Measurements from ENCODE around the gene NLRC5. TPM values are rescaled to one million over a fixed set of nuclear protein-coding genes. Genes with fewer than 3 reads are reported as not detected.

The NLRC5 gene
- total RNA-seq, 1 donor from 2014 or later: 169 TPM

DNA sequence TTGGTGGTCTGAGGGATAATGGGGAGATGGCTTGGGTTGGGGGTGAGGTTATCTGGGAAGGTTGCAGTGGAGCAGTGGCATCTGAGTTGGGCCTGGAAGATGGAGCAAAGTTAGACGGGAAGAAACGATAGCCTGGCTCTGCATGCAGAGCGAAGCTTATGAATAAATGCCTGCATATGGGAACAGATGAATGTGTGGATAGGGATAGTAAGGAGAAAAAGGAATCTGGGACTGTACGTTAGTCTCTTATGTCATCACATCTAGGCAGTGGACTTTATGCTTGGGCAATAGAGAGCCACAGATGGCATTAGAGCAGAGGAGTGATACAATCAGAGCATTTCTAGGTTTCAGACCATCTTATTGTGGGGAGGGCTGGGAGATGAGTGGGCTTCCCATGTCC, 136.0 kb downstream of the NLRC5 start:
- H3K4me1 Mint-ChIP-seq (ENCODE audit: low read depth): peaks cover 37% of the 10 kb centered on the region
- no peaks in the 10 kb centered on the region for H3K9me3 Mint-ChIP-seq
- DNase-seq (ENCODE audit: low spot score): no peak
- no peak overlapping the region for H3K4me3 Mint-ChIP-seq (ENCODE audit: low read depth)
- intact Hi-C loops (cut with micrococcal nuclease): no loop called here
- H3K27me3 Mint-ChIP-seq (ENCODE audit: low read depth): no peaks in the 10 kb centered on the region
- H3K27ac Mint-ChIP-seq: no peak overlapping the region
- H3K36me3 Mint-ChIP-seq (ENCODE audit: low read depth): no peaks in the 10 kb centered on the region

DNA sequence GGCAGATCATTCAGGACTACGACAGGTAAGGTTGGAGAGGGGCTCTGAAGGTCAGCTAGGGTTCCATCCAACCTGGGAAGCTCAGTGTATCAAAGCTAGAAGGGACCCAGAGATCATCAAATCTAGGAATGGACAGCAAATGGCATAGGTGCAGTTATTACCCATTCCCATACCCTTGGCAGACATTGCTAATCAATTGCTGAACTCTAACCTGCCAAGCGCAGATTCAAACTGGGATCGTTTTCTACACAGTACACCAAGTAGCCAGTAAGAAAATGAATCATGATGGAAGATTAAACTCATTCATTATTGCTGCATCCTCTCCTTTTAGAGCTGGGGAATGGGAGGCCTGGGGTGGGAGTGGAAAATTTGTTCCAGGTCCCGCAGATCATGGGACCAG, 136.6 kb downstream of the NLRC5 start:
- Mint-ChIP-seq H3K9me3 (no peaks in the 10 kb centered on the region), H3K27ac (no peak overlapping the region), H3K4me3 (ENCODE audit: low read depth) (no peak overlapping the region), H3K4me1 (ENCODE audit: low read depth) (peaks cover 41% of the 10 kb centered on the region), H3K27me3 (ENCODE audit: low read depth) (no peaks in the 10 kb centered on the region), H3K36me3 (ENCODE audit: low read depth) (no peaks in the 10 kb centered on the region)
- intact Hi-C loops (cut with micrococcal nuclease): no loop called here
- DNase-seq (ENCODE audit: low spot score): no peak

GRCh38 chr16:57126411-57126810, 137.1 kb downstream of the NLRC5 start:
- intact Hi-C loops (cut with micrococcal nuclease): no loop called here
- DNase-seq (ENCODE audit: low spot score): no peak
- peaks cover 41% of the 10 kb centered on the region for H3K4me1 Mint-ChIP-seq (ENCODE audit: low read depth)
- H3K27ac Mint-ChIP-seq: no peak overlapping the region
- no peaks in the 10 kb centered on the region for H3K36me3 Mint-ChIP-seq (ENCODE audit: low read depth)
- no peak overlapping the region for H3K4me3 Mint-ChIP-seq (ENCODE audit: low read depth)
- no peaks in the 10 kb centered on the region for H3K27me3 Mint-ChIP-seq (ENCODE audit: low read depth)
- H3K9me3 Mint-ChIP-seq: no peaks in the 10 kb centered on the region

GRCh38 chr16:57127037-57127763, 137.8 kb downstream of the NLRC5 start:
- no peaks in the 10 kb centered on the region for H3K36me3 Mint-ChIP-seq (ENCODE audit: low read depth)
- DNase-seq (ENCODE audit: low spot score): no peak
- H3K4me1 Mint-ChIP-seq (ENCODE audit: low read depth): peaks cover 41% of the 10 kb centered on the region
- H3K4me3 Mint-ChIP-seq (ENCODE audit: low read depth): no peak overlapping the region
- intact Hi-C loops (cut with micrococcal nuclease): no loop called here
- no peaks in the 10 kb centered on the region for H3K9me3 Mint-ChIP-seq
- H3K27ac Mint-ChIP-seq: peak overlapping the region; percentile 32
- H3K27me3 Mint-ChIP-seq (ENCODE audit: low read depth): no peaks in the 10 kb centered on the region

DNA sequence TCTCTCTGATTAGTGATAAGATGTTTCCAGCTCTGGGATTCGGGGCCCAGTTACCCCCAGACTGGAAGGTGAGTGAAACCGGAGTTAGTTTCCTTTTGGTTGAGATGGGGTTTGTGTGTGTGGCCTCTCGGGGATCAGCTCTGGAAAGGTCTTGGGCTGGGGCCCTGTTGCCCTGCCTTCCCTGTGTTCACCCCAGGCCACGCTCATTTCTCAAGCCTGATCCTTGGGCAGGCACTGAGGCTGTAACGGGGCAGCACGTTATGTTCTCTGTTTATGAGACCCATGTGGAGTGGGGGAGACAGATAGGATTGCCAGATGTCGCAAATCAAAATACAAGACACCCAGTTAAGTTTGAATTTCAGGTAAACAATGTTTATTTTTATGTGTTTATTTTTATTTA, 138.5 kb downstream of the NLRC5 start:
- Mint-ChIP-seq H3K27me3 (ENCODE audit: low read depth) (no peaks in the 10 kb centered on the region), H3K4me1 (ENCODE audit: low read depth) (peaks cover 42% of the 10 kb centered on the region), H3K9me3 (no peaks in the 10 kb centered on the region), H3K27ac (peak overlapping the region; percentile 32), H3K4me3 (ENCODE audit: low read depth) (no peak overlapping the region), H3K36me3 (ENCODE audit: low read depth) (no peaks in the 10 kb centered on the region)
- intact Hi-C loops (cut with micrococcal nuclease): no loop called here
- DNase-seq (ENCODE audit: low spot score): no peak

DNA sequence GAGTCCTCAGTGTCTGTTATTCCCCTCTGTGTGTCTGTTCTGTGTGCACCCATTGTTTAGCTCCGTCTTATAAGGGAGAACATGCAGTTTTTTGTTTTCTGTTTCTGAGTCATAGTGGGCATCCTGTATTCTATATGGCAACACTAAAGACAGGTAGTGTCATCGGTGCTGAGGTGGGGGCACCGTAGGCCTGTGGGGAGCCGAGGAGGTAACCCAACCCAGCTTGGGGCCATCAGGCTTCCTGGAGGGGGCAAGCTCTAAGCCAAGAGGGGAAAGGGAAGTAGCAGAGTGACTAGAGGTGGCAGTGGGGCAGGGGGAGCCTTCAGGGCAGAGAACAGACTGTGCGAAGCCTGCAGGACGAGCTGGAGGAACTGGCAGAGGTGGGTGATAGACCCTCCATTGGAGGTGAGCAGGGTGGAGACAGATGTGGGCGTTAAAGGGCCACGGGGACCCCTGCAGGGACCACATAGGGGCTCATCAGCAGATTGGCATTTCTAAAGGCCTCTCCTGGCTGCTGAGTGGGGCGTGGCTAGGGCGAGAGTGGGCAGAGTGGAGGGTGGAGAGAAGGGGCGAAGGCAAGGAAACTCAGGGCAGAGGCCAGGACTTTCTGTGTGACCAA, 139.5 kb downstream of the NLRC5 start:
- intact Hi-C loops (cut with micrococcal nuclease): no loop called here
- Mint-ChIP-seq H3K4me1 (ENCODE audit: low read depth) (peaks cover 45% of the 10 kb centered on the region), H3K27ac (peak overlapping the region; percentile 89), H3K4me3 (ENCODE audit: low read depth) (no peak overlapping the region), H3K27me3 (ENCODE audit: low read depth) (no peaks in the 10 kb centered on the region), H3K36me3 (ENCODE audit: low read depth) (no peaks in the 10 kb centered on the region), H3K9me3 (no peaks in the 10 kb centered on the region)
- DNase-seq (ENCODE audit: low spot score): peak; percentile 22

GRCh38 chr16:57130950-57131321, 141.6 kb downstream of the NLRC5 start:
- Mint-ChIP-seq H3K4me3 (ENCODE audit: low read depth) (no peak overlapping the region), H3K4me1 (ENCODE audit: low read depth) (peaks cover 50% of the 10 kb centered on the region), H3K27me3 (ENCODE audit: low read depth) (no peaks in the 10 kb centered on the region), H3K27ac (no peak overlapping the region), H3K36me3 (ENCODE audit: low read depth) (no peaks in the 10 kb centered on the region), H3K9me3 (no peaks in the 10 kb centered on the region)
- no peak for DNase-seq (ENCODE audit: low spot score)
- intact Hi-C loops (cut with micrococcal nuclease): no loop called here

GRCh38 chr16:57131351-57131970, 142.1 kb downstream of the NLRC5 start:
- no peaks in the 10 kb centered on the region for H3K9me3 Mint-ChIP-seq
- no peak overlapping the region for H3K27ac Mint-ChIP-seq
- H3K4me3 Mint-ChIP-seq (ENCODE audit: low read depth): no peak overlapping the region
- peaks cover 50% of the 10 kb centered on the region for H3K4me1 Mint-ChIP-seq (ENCODE audit: low read depth)
- DNase-seq (ENCODE audit: low spot score): no peak
- intact Hi-C loops (cut with micrococcal nuclease): no loop called here
- no peaks in the 10 kb centered on the region for H3K27me3 Mint-ChIP-seq (ENCODE audit: low read depth)
- H3K36me3 Mint-ChIP-seq (ENCODE audit: low read depth): no peaks in the 10 kb centered on the region

GRCh38 chr16:57132470-57132869, 143.1 kb downstream of the NLRC5 start:
- Mint-ChIP-seq H3K36me3 (ENCODE audit: low read depth) (no peaks in the 10 kb centered on the region), H3K4me3 (ENCODE audit: low read depth) (no peak overlapping the region), H3K27ac (no peak overlapping the region), H3K9me3 (no peaks in the 10 kb centered on the region), H3K27me3 (ENCODE audit: low read depth) (no peaks in the 10 kb centered on the region), H3K4me1 (ENCODE audit: low read depth) (peaks cover 42% of the 10 kb centered on the region)
- DNase-seq (ENCODE audit: low spot score): no peak
- intact Hi-C loops (cut with micrococcal nuclease): no loop called here

DNA sequence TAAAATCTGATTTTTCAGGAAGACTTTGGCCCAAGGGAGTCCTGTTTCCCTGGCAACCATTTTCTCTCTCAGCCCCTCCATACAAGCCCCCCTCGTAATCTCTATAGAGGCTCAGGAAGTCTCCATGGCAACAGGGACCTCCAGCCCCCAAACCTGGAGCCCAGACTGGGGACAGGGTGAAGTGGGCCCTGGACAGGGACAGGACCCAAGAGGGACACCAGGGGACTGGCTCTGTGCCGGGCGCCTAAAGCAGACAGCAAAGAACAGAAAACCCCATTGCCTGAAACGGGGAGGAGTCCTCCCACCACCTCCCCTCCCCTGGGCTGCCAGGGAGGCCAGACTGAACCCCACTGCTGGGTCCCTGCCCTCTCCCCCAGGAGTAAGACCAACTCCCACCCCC, 143.7 kb downstream of the NLRC5 start:
- Mint-ChIP-seq H3K9me3 (no peaks in the 10 kb centered on the region), H3K4me3 (ENCODE audit: low read depth) (no peak overlapping the region), H3K4me1 (ENCODE audit: low read depth) (peaks cover 37% of the 10 kb centered on the region), H3K27ac (no peak overlapping the region), H3K27me3 (ENCODE audit: low read depth) (no peaks in the 10 kb centered on the region), H3K36me3 (ENCODE audit: low read depth) (no peaks in the 10 kb centered on the region)
- intact Hi-C loops (cut with micrococcal nuclease): no loop called here
- no peak for DNase-seq (ENCODE audit: low spot score)

Other genes with a start within 250 kb of the NLRC5 start
- not detected in 2 replicates for gene SLC12A3, start 124.3 kb upstream of the NLRC5 start, total RNA-seq
- gene HERPUD1, start 57.4 kb upstream of the NLRC5 start, total RNA-seq: 172 and 175 TPM in 2 replicates
- gene CETP, start 27.6 kb upstream of the NLRC5 start, total RNA-seq: not detected in 2 replicates
- 7.6 and 9.9 TPM in 2 replicates for gene CPNE2, start 103.0 kb downstream of the NLRC5 start, total RNA-seq
- gene PSME3IP1, start 196.5 kb downstream of the NLRC5 start, total RNA-seq: 109 and 125 TPM in 2 replicates
- gene RSPRY1, start 196.8 kb downstream of the NLRC5 start, total RNA-seq: 33.3 and 43.0 TPM in 2 replicates